K562 (cell line): ENCODE results near the gene PPP1R12B. TPM values are rescaled to one million over a fixed set of nuclear protein-coding genes. Genes with fewer than 3 reads are reported as not detected.

Experiments
- BHLHE40 ChIP-seq: IDR thresholded peaks from 2 replicates; pipeline ENCODE4 v1.6.1; 2011; ENCODE audit warnings: low read length, improper control_type of control experiment
- CAMTA2 ChIP-seq: fragments of 250-450 bp; sonication (Bioruptor Pico); conservative IDR thresholded peaks from 2 replicates; pipeline ENCODE4 v1.5.1; 2022
- CC2D1A ChIP-seq: fragments of 450-650 bp; IDR thresholded peaks from 2 replicates; pipeline ENCODE4 v1.6.1; 2017; ENCODE audit warnings: mild to moderate bottlenecking
- EGR1 ChIP-seq: fragments of 450-650 bp; conservative IDR thresholded peaks from 2 replicates; pipeline ENCODE4 v1.6.1; 2017; ENCODE audit warnings: mild to moderate bottlenecking
- ERF ChIP-seq: fragments of 450-650 bp; formaldehyde crosslinking; IDR thresholded peaks from 2 replicates; pipeline ENCODE4 v1.4.0; 2020; ENCODE audit warnings: mild to moderate bottlenecking, mixed read lengths
- FOXJ2 ChIP-seq: fragments of 200-800 bp; sonication (Bioruptor generic); IDR thresholded peaks from 2 replicates; pipeline ENCODE4 v1.6.1; 2016; ENCODE audit warnings: missing genetic modification characterization, missing compliant biosample characterization
- HIVEP1 ChIP-seq: fragments of 250-450 bp; sonication (Bioruptor Pico); IDR thresholded peaks from 2 replicates; pipeline ENCODE4 v1.4.0; 2020; ENCODE audit warnings: mild to moderate bottlenecking
- HMGN3 ChIP-seq: IDR thresholded peaks from 2 replicates; pipeline ENCODE4 v1.6.1; 2011; ENCODE audit warnings: borderline replicate concordance, low read depth, mild to moderate bottlenecking, mixed read lengths, low read length; ENCODE audit not compliant: insufficient read length; ENCODE audit errors: extremely low read depth
- MAZ ChIP-seq, 2 experiments: fragments of 450-650 bp in 1 of 2; sonication (generic) in 1 of 2; formaldehyde crosslinking; IDR thresholded peaks in 1 of 2; conservative IDR thresholded peaks in 1 of 2; 2 replicates each; pipeline versions ENCODE4 v1.4.0 to v1.5.0; 2020; ENCODE audit warnings: mild to moderate bottlenecking in 1 of 2, missing genetic modification reagents in 1 of 2
- MNT ChIP-seq, 2 experiments: fragments of 450-650 bp; conservative IDR thresholded peaks; 2 replicates each; pipeline ENCODE4 v1.6.1; 2017; ENCODE audit warnings: mild to moderate bottlenecking in 2 of 2, moderate library complexity in 2 of 2
- POLR2B ChIP-seq: fragments of 450-650 bp; IDR thresholded peaks from 2 replicates; pipeline ENCODE4 v1.6.1; 2018; ENCODE audit warnings: low read depth; ENCODE audit not compliant: partially characterized antibody
- RBM15 ChIP-seq: fragments of 200-400 bp; formaldehyde crosslinking; IDR thresholded peaks from 2 replicates; pipeline ENCODE4 v1.6.1; 2018; ENCODE audit warnings: mild to moderate bottlenecking, low read length, moderate library complexity; ENCODE audit not compliant: insufficient read depth
- ZBTB34 ChIP-seq: fragments of 250-450 bp; sonication (Bioruptor Pico); IDR thresholded peaks from 2 replicates; pipeline ENCODE4 v1.8.0; 2021; ENCODE audit warnings: mild to moderate bottlenecking, moderate library complexity
- ZMIZ1 ChIP-seq, 2 experiments: fragments of 150-350 bp in 1 of 2; IDR thresholded peaks; 2 replicates each; pipeline ENCODE4 v1.6.1; 2012 to 2016; ENCODE audit warnings: low read depth in 2 of 2, low read length in 2 of 2, mild to moderate bottlenecking in 1 of 2, moderate library complexity in 1 of 2
- ZNF699 ChIP-seq: fragments of 250-450 bp; sonication (Bioruptor Pico); IDR thresholded peaks from 2 replicates; pipeline ENCODE4 v1.8.0; 2021; ENCODE audit warnings: mild to moderate bottlenecking, moderate library complexity; ENCODE audit not compliant: insufficient replicate concordance
- polyA plus RNA-seq, 8 experiments: library from polyadenylated mRNA; depleted of rRNA in 4 of 8; stranded (reverse) in 5 of 8; unstranded in 3 of 8; fragments of >200 nt; fragmentation: Nextera tagmentation in 2 of 8; fragmentation: Illumina TruSeq in 1 of 8; extraction: Ambion mirVana in 2 of 8; extraction: Trizol in 1 of 8; gene quantifications; 2 replicates each; pipeline versions ENCODE4 v1.2.1 to v1.2.3, GENCODE V29; 2011 to 2014; ENCODE audit warnings: inconsistent platforms in 1 of 8, missing spikeins in 1 of 8
- total RNA-seq, 7 experiments: library from RNA; depleted of rRNA in 6 of 7; stranded (reverse); fragments of >200 nt in 6 of 7; fragmentation: Illumina TruSeq in 2 of 7; extraction: Trizol in 2 of 7; gene quantifications; 2 replicates each; pipeline versions ENCODE4 v1.2.1 to v1.2.3, GENCODE V29; 2011 to 2021; ENCODE audit warnings: low replicate concordance in 1 of 7

Gene PPP1R12B
- total and polyA plus RNA-seq, 9 of the 15 experiments (the other 6 are each of a cell fraction or from before 2014, with no cell fraction given), result 0.73 to 16.9 (median 13.6) TPM

GRCh38 chr1:202315576-202316168 is 32.8 kb upstream of the PPP1R12B start (continued):
- TF ChIP-seq MNT (conservative IDR thresholded peaks at IDR 0.05), result no peak; a peak in 1 of 4 replicates
- no peak for TF ChIP-seq ZBTB34 (CRISPR knock-in tag)
- TF ChIP-seq CAMTA2 (CRISPR knock-in tag), result no peak
- TF ChIP-seq MAZ (CRISPR knock-in tag; conservative IDR thresholded peaks at IDR 0.05 in 1 of 2, IDR thresholded peaks at IDR 0.05 in 1 of 2), result 0 out of 4 replicates have a peak, but pooled peaks of 1 of the 2 experiments have one; percentile 21
- no peak for TF ChIP-seq RBM15
- no peak for TF ChIP-seq ZNF699 (CRISPR knock-in tag)
- TF ChIP-seq HMGN3, result no peak
- peak; percentile 7; the same call in 1 of the 2 replicates for TF ChIP-seq BHLHE40
- no peak for TF ChIP-seq FOXJ2
- TF ChIP-seq CC2D1A, result peak; percentile 23; the same call in 1 of the 2 replicates
- no peak for TF ChIP-seq EGR1
- no peak for TF ChIP-seq ZMIZ1 (IDR thresholded peaks at IDR 0.05; ENCODE audit: low read depth in 2 of 2, low read length in 2 of 2)
- TF ChIP-seq HIVEP1, result no peak
- no peak for TF ChIP-seq POLR2B
- TF ChIP-seq ERF (CRISPR knock-in tag), result no peak
